Measurements from ENCODE around the gene INPP5B. TPM values are rescaled to one million over a fixed set of nuclear protein-coding genes. Genes with fewer than 3 reads are reported as not detected.

Gene INPP5B
- total and polyA plus RNA-seq, 9 of the 15 experiments (the other 6 are each of a cell fraction or from before 2014, with no cell fraction given) = 14.1 to 28.7 (median 20.9) TPM

DNA sequence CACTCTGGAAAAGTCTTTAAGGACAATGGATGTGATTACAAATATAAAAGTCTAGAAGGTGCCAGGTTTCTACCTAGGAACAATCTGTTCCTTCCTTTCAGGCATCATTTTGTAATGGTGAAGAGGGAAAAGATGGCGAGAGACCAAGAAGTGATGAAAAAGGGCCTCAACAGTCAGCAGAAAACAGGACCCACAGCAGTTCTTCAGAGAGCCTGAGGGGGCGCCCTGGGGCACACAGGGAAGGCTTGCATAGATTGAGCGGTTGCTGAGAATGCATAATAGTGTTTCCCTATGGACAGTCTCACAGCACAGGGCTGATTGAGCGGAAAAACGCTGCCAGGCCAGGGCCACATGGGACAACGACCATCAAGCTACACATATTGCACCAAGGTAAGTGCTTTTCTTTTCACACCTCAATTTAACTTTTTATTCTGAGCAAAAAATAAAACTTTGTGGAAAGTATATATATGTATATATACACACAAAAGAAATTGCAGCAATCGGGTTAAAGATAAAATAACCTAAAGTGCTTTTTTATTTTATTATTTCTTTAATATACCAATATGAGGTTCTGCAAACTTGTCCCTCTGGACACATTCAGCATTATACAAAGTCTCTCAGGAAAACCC, 135.7 kb downstream of the INPP5B start (continued):
- TF ChIP-seq NR2C2 (CRISPR knock-in tag; IDR thresholded peaks at IDR 0.05) = no peak
- TF ChIP-seq NR2C2 (tag; IDR thresholded peaks at IDR 0.05) = no peak
- TF ChIP-seq ZSCAN29 (IDR thresholded peaks at IDR 0.05) = no peak
- TF ChIP-seq MYC (IDR thresholded peaks at IDR 0.05; ENCODE audit: low read depth, low read length) = no peak
- TF ChIP-seq MYC (CRISPR knock-in tag; IDR thresholded peaks at IDR 0.05; ENCODE audit: borderline replicate concordance, low read depth) = no peak
- no peak for TF ChIP-seq ZKSCAN8 (CRISPR knock-in tag; IDR thresholded peaks at IDR 0.05)
- peak; percentile 86 for TF ChIP-seq NFE2 (IDR thresholded peaks at IDR 0.05; ENCODE audit: low read depth)
- TF ChIP-seq SMARCB1 (IDR thresholded peaks at IDR 0.05; ENCODE audit: insufficient read length, low read depth) = no peak
- no peak for TF ChIP-seq RUNX1 (IDR thresholded peaks at IDR 0.05; ENCODE audit: low read depth)
- TF ChIP-seq ARID1B (IDR thresholded peaks at IDR 0.05) = no peak
- peak; percentile 48 to 80; a peak in 1 of 4 replicates for TF ChIP-seq RCOR1 (IDR thresholded peaks at IDR 0.05; ENCODE audit: borderline replicate concordance in 1 of 2, low read depth in 2 of 2, low read length in 2 of 2)
- TF ChIP-seq JUND (IDR thresholded peaks at IDR 0.05; ENCODE audit: borderline replicate concordance, low read depth, low read length) = peak; percentile 66
- TF ChIP-seq JUND (tag; IDR thresholded peaks at IDR 0.05; ENCODE audit: borderline replicate concordance, low read depth, low read length) = no peak; the same call in 2 of the 3 replicates
- TF ChIP-seq, protein P1, sequence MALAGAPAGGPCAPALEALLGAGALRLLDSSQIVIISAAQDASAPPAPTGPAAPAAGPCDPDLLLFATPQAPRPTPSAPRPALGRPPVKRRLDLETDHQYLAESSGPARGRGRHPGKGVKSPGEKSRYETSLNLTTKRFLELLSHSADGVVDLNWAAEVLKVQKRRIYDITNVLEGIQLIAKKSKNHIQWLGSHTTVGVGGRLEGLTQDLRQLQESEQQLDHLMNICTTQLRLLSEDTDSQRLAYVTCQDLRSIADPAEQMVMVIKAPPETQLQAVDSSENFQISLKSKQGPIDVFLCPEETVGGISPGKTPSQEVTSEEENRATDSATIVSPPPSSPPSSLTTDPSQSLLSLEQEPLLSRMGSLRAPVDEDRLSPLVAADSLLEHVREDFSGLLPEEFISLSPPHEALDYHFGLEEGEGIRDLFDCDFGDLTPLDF (CRISPR knock-in tag; IDR thresholded peaks at IDR 0.05) = 0 out of 2 replicates have a peak, but pooled peaks have one; percentile 45
- peak; percentile 30; the same call in 1 of the 2 replicates for TF ChIP-seq CXXC5 (CRISPR knock-in tag; IDR thresholded peaks at IDR 0.05)
- peak; percentile 59 for TF ChIP-seq NEUROD1 (IDR thresholded peaks at IDR 0.05; ENCODE audit: borderline replicate concordance, low read depth, low read length, partially characterized antibody)
- TF ChIP-seq SOX6 (IDR thresholded peaks at IDR 0.05) = no peak
- TF ChIP-seq ZNF764 (CRISPR knock-in tag; IDR thresholded peaks at IDR 0.05; ENCODE audit: low read depth) = no peak
- TF ChIP-seq SIN3B (IDR thresholded peaks at IDR 0.05; ENCODE audit: low read depth) = no peak
- no peak for TF ChIP-seq CREB1 (IDR thresholded peaks at IDR 0.05)
- TF ChIP-seq CREB1 (CRISPR knock-in tag; IDR thresholded peaks at IDR 0.05) = peak; percentile 42; the same call in 1 of the 2 replicates
- TF ChIP-seq MAZ (CRISPR knock-in tag; conservative IDR thresholded peaks at IDR 0.05 in 1 of 2, IDR thresholded peaks at IDR 0.05 in 1 of 2) = 0 out of 4 replicates have a peak, but pooled peaks of 1 of the 2 experiments have one; percentile 21
- no peak for TF ChIP-seq HMG20B (CRISPR knock-in tag; IDR thresholded peaks at IDR 0.05)
- TF ChIP-seq, protein P2, sequence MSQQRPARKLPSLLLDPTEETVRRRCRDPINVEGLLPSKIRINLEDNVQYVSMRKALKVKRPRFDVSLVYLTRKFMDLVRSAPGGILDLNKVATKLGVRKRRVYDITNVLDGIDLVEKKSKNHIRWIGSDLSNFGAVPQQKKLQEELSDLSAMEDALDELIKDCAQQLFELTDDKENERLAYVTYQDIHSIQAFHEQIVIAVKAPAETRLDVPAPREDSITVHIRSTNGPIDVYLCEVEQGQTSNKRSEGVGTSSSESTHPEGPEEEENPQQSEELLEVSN (IDR thresholded peaks at IDR 0.05; ENCODE audit: borderline replicate concordance in 1 of 2, extremely low read depth in 1 of 2, insufficient read depth in 1 of 2, insufficient read length in 1 of 2, low read depth in 1 of 2, low read length in 1 of 2, poor library complexity in 1 of 2, severe bottlenecking in 1 of 2) = peak in 1 of 2 experiments; percentile 18
- peak; percentile 34 to 67 for TF ChIP-seq RAD21 (CRISPR knock-in tag; conservative IDR thresholded peaks at IDR 0.05 in 1 of 2, IDR thresholded peaks at IDR 0.05 in 1 of 2)
- no peak for TF ChIP-seq ZNF561 (CRISPR knock-in tag; conservative IDR thresholded peaks at IDR 0.05)
- TF ChIP-seq CEBPG (CRISPR knock-in tag; IDR thresholded peaks at IDR 0.05) = peak; percentile 62; the same call in 1 of the 2 replicates
- peak; percentile 37 to 56; a peak in 2 of 4 replicates for TF ChIP-seq CEBPG (tag; conservative IDR thresholded peaks at IDR 0.05 in 1 of 2, IDR thresholded peaks at IDR 0.05 in 1 of 2)

Data from K562 (cell line).